Fibroblast of lung (primary cell): ENCODE data around the gene GSTA2. TPM values are rescaled to one million over a fixed set of nuclear protein-coding genes. Genes with fewer than 3 reads are reported as not detected.
"Not testable (repeated sequence)": the region's sequence is repeated elsewhere in the genome, so short reads cannot be mapped to it uniquely, and the experiment has no call there.

Experiments used
- DNase-seq, 2 donors: peaks; one replicate each; pipeline versions ENCODE4 v3.0.0 to v3.0.0-alpha.2; 2010; ENCODE audit warnings: low read depth in 2 of 2
- H2AFZ ChIP-seq: 2 replicates; pipeline ENCODE4 v1.5.1; 2012; ENCODE audit warnings: low read length, control low read depth, inconsistent platforms
- H3K27ac ChIP-seq: 2 replicates; pipeline ENCODE4 v1.5.1; 2011; ENCODE audit warnings: low read length, control low read depth; ENCODE audit not compliant: insufficient read depth
- H3K27me3 ChIP-seq: 2 replicates; pipeline ENCODE4 v1.5.1; 2011; ENCODE audit warnings: mild to moderate bottlenecking, low read length; ENCODE audit not compliant: control insufficient read depth, insufficient read depth
- H3K36me3 ChIP-seq: 2 replicates; pipeline ENCODE4 v1.5.1; 2011; ENCODE audit warnings: low read length; ENCODE audit not compliant: control insufficient read depth, insufficient read depth
- H3K4me1 ChIP-seq: 2 replicates; pipeline ENCODE4 v1.5.1; 2011; ENCODE audit warnings: low read length; ENCODE audit not compliant: control insufficient read depth, insufficient read depth; ENCODE audit errors: extremely low read depth
- H3K4me2 ChIP-seq: 2 replicates; pipeline ENCODE4 v1.5.1; 2011; ENCODE audit warnings: low read length, control low read depth; ENCODE audit not compliant: insufficient read depth; ENCODE audit errors: extremely low read depth
- H3K4me3 ChIP-seq, 4 experiments: fragments of 200-600 bp in 1 of 4; sonication (generic) in 1 of 4; replicated peaks in 1 of 4; 2 replicates each; pipeline ENCODE4 v1.5.1; 2011 to 2016; ENCODE audit warnings: low read length in 4 of 4, low read depth in 3 of 4, mild to moderate bottlenecking in 3 of 4, control low read depth in 2 of 4, inconsistent platforms in 1 of 4, mixed read lengths in 1 of 4; ENCODE audit not compliant: insufficient read depth in 1 of 4; ENCODE audit errors: control extremely low read depth in 1 of 4
- H3K79me2 ChIP-seq: 2 replicates; pipeline ENCODE4 v1.5.1; 2012; ENCODE audit warnings: mild to moderate bottlenecking, low read length, inconsistent platforms; ENCODE audit not compliant: control insufficient read depth, insufficient read depth
- H3K9ac ChIP-seq: 2 replicates; pipeline ENCODE4 v1.5.1; 2011; ENCODE audit warnings: mild to moderate bottlenecking, low read length, control low read depth; ENCODE audit not compliant: insufficient read depth
- H3K9me3 ChIP-seq: 2 replicates; pipeline ENCODE4 v1.5.1; 2012; ENCODE audit warnings: low read depth, low read length; ENCODE audit not compliant: control insufficient read depth, insufficient read depth
- H4K20me1 ChIP-seq: 2 replicates; pipeline ENCODE4 v1.5.1; 2011; ENCODE audit warnings: low read length; ENCODE audit not compliant: control insufficient read depth, insufficient read depth; ENCODE audit errors: extremely low read depth
- polyA minus RNA-seq: library from RNA; depleted of rRNA, polyadenylated mRNA; stranded (reverse); fragments of >200 nt; gene quantifications from 2 replicates; pipeline ENCODE4 v1.2.3, GENCODE V29; 2011; ENCODE audit warnings: low replicate concordance
- polyA plus RNA-seq, 2 donors: library from polyadenylated mRNA; depleted of rRNA in 1 of 2; stranded (reverse) in 1 of 2; unstranded in 1 of 2; fragments of >200 nt; gene quantifications; 2 replicates each; pipeline ENCODE4 v1.2.1, GENCODE V29; 2011 to 2012; ENCODE audit warnings: missing spikeins in 1 of 2
- total RNA-seq: library from RNA; depleted of rRNA; stranded (reverse); fragments of >200 nt; gene quantifications from 2 replicates; pipeline ENCODE4 v1.2.1, GENCODE V29; 2014
- TF ChIP-seq, protein P1 (sequence below), 2 donors: IDR thresholded peaks in 1 of 2; conservative IDR thresholded peaks in 1 of 2; 1 replicate in 1 of 2; 2 replicates in 1 of 2; pipeline ENCODE4 v1.5.1; 2011 to 2012; ENCODE audit warnings: low read length in 2 of 2, control low read depth in 1 of 2, inconsistent platforms in 1 of 2, low read depth in 1 of 2, mild to moderate bottlenecking in 1 of 2

GSTA2 gene
- total RNA-seq: not detected in 2 replicates
- not detected in 2 replicates for polyA plus RNA-seq
- polyA plus RNA-seq (2012): not detected in 2 replicates
- polyA minus RNA-seq: not detected in 2 replicates

DNA sequence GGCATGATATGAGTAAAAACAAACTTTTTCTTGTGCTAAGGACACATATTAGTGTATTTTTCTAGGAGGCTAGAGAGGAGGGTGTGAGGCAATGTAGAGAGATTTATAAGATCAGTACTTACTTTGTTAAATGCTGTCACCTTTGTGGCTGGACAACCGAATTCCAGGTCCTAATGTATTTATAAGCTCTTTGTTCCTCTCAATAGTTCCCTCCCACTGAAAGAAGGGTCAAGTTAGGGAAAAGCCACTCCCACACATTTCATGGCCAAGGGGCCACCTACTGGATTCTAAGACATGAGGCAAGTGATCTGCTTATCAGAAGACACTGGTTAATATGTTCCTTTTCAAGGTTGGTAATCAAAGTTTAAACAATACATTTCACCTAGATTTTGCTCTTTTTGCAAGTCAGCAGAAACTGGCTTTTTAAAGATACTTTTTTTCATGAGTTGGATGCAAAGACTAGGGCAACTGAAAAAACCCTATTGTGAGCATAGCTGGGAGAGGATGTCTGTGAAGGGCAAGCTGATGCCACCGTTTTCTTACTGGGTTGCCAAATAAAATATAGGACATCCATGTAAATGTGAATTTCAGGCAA, at the start of gene GSTA2:
TSS of gene GSTA2 (minus strand) at position 154 of the 595 bp plus-strand sequence. CDS start 5,528 bp downstream, outside the sequence.
- not testable (repeated sequence) for H3K79me2 ChIP-seq, H3K4me1 ChIP-seq, H3K36me3 ChIP-seq, H3K4me2 ChIP-seq, H4K20me1 ChIP-seq, H2AFZ ChIP-seq, H3K9me3 ChIP-seq, H3K27ac ChIP-seq, H3K4me3 ChIP-seq, H3K9ac ChIP-seq, H3K27me3 ChIP-seq, DNase-seq

DNA sequence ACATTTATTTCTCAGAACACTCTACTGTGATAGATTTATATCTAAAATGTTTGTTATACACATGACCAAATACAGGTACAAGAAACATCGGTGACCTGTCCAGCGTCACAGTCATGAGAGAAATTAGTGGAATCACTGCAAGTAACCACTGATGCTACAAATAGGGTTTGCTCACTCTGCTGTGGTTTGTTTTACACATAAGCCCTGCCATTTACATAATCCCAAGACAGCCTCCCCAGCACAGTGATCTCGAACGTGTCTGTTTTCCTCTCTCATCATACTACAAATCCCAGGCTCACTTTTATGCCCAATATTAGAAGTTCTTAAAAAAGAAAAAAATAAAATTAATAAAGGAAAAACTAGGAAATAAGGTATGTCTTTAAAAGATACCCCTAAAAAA, 46.5 kb upstream of the GSTA2 start:
- H3K4me2 ChIP-seq, H3K27me3 ChIP-seq, H2AFZ ChIP-seq, H3K9me3 ChIP-seq, H3K36me3 ChIP-seq, H3K9ac ChIP-seq, H3K4me3 ChIP-seq, DNase-seq, H3K4me1 ChIP-seq, H3K79me2 ChIP-seq, H3K27ac ChIP-seq, H4K20me1 ChIP-seq: not testable (repeated sequence)

DNA sequence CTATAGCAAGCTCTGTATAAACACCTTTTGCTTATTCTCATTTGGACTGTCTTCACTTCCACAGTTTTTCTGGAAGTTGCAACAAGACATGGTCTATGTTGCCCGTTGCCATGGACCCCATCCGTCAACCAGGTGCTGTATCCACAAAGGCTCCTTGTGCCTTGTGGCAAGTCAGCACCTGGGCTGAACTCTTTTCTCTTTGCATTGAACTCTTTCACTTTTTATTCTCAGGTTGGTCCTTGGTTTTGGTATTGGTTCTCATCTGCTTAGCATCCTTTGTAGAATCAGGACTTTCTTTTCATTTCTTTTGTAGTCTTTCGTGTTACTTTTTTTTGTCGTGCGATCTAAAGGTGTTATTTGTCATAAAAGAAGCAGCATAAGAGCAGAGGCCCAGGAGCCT, 45.4 kb upstream of the GSTA2 start:
- Histone ChIP-seq H3K36me3 (no peaks in the 10 kb centered on the region), H3K4me3 (no peak overlapping the region), H3K27me3 (no peaks in the 10 kb centered on the region), H3K4me2 (no peak overlapping the region), H3K79me2 (no peaks in the 10 kb centered on the region), H3K27ac (no peak overlapping the region), H3K9ac (no peak overlapping the region), H3K4me1 (no peaks in the 10 kb centered on the region), H2AFZ (no peak overlapping the region), H3K9me3 (no peaks in the 10 kb centered on the region), H4K20me1 (no peaks in the 10 kb centered on the region)
- TF ChIP-seq, protein P1, sequence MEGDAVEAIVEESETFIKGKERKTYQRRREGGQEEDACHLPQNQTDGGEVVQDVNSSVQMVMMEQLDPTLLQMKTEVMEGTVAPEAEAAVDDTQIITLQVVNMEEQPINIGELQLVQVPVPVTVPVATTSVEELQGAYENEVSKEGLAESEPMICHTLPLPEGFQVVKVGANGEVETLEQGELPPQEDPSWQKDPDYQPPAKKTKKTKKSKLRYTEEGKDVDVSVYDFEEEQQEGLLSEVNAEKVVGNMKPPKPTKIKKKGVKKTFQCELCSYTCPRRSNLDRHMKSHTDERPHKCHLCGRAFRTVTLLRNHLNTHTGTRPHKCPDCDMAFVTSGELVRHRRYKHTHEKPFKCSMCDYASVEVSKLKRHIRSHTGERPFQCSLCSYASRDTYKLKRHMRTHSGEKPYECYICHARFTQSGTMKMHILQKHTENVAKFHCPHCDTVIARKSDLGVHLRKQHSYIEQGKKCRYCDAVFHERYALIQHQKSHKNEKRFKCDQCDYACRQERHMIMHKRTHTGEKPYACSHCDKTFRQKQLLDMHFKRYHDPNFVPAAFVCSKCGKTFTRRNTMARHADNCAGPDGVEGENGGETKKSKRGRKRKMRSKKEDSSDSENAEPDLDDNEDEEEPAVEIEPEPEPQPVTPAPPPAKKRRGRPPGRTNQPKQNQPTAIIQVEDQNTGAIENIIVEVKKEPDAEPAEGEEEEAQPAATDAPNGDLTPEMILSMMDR (conservative IDR thresholded peaks at IDR 0.05 in 1 of 2, IDR thresholded peaks at IDR 0.05 in 1 of 2; ENCODE audit: low read depth in 1 of 2, low read length in 2 of 2): no peak
- no peak for DNase-seq

DNA sequence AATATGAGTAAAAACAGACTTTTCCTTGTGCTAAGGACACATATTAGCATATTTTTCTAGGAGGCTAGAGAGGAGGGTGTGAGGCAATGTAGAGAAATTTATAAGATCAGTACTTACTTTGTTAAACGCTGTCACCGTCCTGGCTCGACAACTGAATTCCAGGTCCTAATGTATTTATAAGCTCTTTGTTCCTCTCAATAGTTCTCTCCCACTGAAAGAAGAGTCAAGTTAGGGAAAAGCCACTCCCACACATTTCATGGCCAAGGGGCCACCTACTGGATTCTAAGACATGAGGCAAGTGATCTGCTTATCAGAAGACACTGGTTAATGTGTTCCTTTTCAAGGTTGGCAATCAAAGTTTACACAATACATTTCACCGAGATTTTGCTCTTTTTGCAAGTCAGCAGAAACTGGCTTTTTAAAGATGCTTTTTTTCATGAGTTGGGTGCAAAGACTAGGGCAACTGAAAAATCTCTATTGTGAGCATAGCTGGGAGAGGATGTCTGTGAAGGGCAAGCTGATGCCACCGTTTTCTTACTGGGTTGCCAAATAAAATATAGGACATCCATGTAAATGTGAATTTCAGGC, 40.5 kb upstream of the GSTA2 start, which contains the start of gene GSTA1:
TSS of gene GSTA1 (minus strand) at position 149 of the 588 bp plus-strand sequence. CDS start 4,549 bp downstream, outside the sequence.
- not testable (repeated sequence) for DNase-seq, H3K4me2 ChIP-seq, H3K79me2 ChIP-seq, H4K20me1 ChIP-seq, H2AFZ ChIP-seq, H3K27me3 ChIP-seq, H3K27ac ChIP-seq, H3K4me3 ChIP-seq, H3K9me3 ChIP-seq, H3K36me3 ChIP-seq, H3K9ac ChIP-seq, H3K4me1 ChIP-seq
